22Rv1 (cell line): Measurements from ENCODE around the gene IFT122.

Source experiments
- CTCF ChIP-seq: fragments of 450-650 bp; IDR thresholded peaks from 2 replicates; pipeline ENCODE4 v1.5.1; 2017; ENCODE audit warnings: mild to moderate bottlenecking
- ZFX ChIP-seq: fragments of 450-650 bp; IDR thresholded peaks from 2 replicates; pipeline ENCODE4 v1.6.1; 2017; ENCODE audit warnings: antibody characterized with exemption, borderline replicate concordance

GRCh38 chr3:129441782-129442181, 1.8 kb downstream of the IFT122 start:
- TF ChIP-seq CTCF (no peak), ZFX (no peak)
